GM23338 (cell line): Measurements from ENCODE around the gene LRP1B. TPM values are rescaled to one million over a fixed set of nuclear protein-coding genes. Genes with fewer than 3 reads are reported as not detected.

Source experiments
- ATAC-seq: fragments of 200-7000 bp; cut with Tn5 transposase; 3 replicates; pipeline ENCODE4 v1.9.1; 2020
- DNase-seq: peaks from one replicate; pipeline ENCODE4 v3.0.0-alpha.2; 2015; ENCODE audit warnings: low spot score
- H2AFZ ChIP-seq: fragments of 200-600 bp; sonication (generic); 2 replicates; pipeline ENCODE4 v1.8.0; 2016; ENCODE audit warnings: antibody characterized with exemption, mild to moderate bottlenecking, moderate library complexity
- H3F3A ChIP-seq: fragments of 200-600 bp; sonication (generic); replicated peaks from 2 replicates; pipeline ENCODE4 v1.8.0; 2017; ENCODE audit warnings: antibody characterized with exemption, mixed run types, low read depth
- H3K27ac ChIP-seq: fragments of 200-600 bp; sonication (generic); 2 replicates; pipeline ENCODE4 v1.6.1; 2016; ENCODE audit warnings: low read depth
- H3K27me3 ChIP-seq: fragments of 200-600 bp; sonication (generic); 2 replicates; pipeline ENCODE4 v1.8.0; 2016; ENCODE audit warnings: mild to moderate bottlenecking, mixed run types, moderate library complexity; ENCODE audit not compliant: insufficient read depth
- H3K36me3 ChIP-seq: fragments of 200-600 bp; sonication (generic); 2 replicates; pipeline ENCODE4 v1.8.0; 2016; ENCODE audit warnings: mild to moderate bottlenecking; ENCODE audit not compliant: insufficient read depth
- H3K4me1 ChIP-seq: fragments of 200-600 bp; sonication (generic); 2 replicates; pipeline ENCODE4 v1.8.0; 2016; ENCODE audit warnings: mild to moderate bottlenecking, moderate library complexity; ENCODE audit not compliant: insufficient read depth
- H3K4me2 ChIP-seq: fragments of 200-600 bp; sonication (generic); 2 replicates; pipeline ENCODE4 v1.7.1; 2017; ENCODE audit warnings: mixed run types
- H3K4me3 ChIP-seq: fragments of 200-600 bp; sonication (generic); 2 replicates; pipeline ENCODE4 v1.6.1; 2016; ENCODE audit warnings: mixed run types
- H3K79me2 ChIP-seq: fragments of 200-600 bp; sonication (generic); replicated peaks from 2 replicates; pipeline ENCODE4 v1.8.0; 2017; ENCODE audit warnings: mild to moderate bottlenecking; ENCODE audit not compliant: insufficient read depth
- H3K9me2 ChIP-seq: fragments of 200-600 bp; sonication (generic); 2 replicates; pipeline ENCODE4 v1.8.0; 2017; ENCODE audit not compliant: insufficient read depth
- H4K20me1 ChIP-seq: fragments of 200-600 bp; sonication (generic); replicated peaks from 2 replicates; pipeline ENCODE4 v1.8.0; 2017; ENCODE audit warnings: mild to moderate bottlenecking; ENCODE audit not compliant: insufficient read depth
- H3K27ac Mint-ChIP-seq: 2 replicates; pipeline ENCODE4 v1.8.0; 2020; ENCODE audit warnings: inconsistent platforms, mild to moderate bottlenecking, moderate library complexity, mixed read lengths
- H3K27me3 Mint-ChIP-seq: 3 replicates; pipeline ENCODE4 v1.8.0; 2022; ENCODE audit warnings: low read depth, mild to moderate bottlenecking, moderate library complexity, mixed read lengths, inconsistent platforms; ENCODE audit not compliant: insufficient read depth, poor library complexity
- H3K36me3 Mint-ChIP-seq: 3 replicates; pipeline ENCODE4 v1.8.0; 2021; ENCODE audit warnings: low read depth, mild to moderate bottlenecking, inconsistent platforms, moderate library complexity, mixed read lengths
- H3K4me1 Mint-ChIP-seq: 3 replicates; pipeline ENCODE4 v1.8.0; 2020; ENCODE audit warnings: mild to moderate bottlenecking, inconsistent platforms, mixed read lengths
- H3K4me3 Mint-ChIP-seq: 3 replicates; pipeline ENCODE4 v1.8.0; 2021; ENCODE audit warnings: moderate library complexity, mild to moderate bottlenecking, inconsistent platforms, mixed read lengths
- H3K9me3 Mint-ChIP-seq: 3 replicates; pipeline ENCODE4 v1.8.0; 2020; ENCODE audit warnings: moderate library complexity, mild to moderate bottlenecking, inconsistent platforms, mixed read lengths
- EZH2 ChIP-seq: fragments of 200-600 bp; sonication (generic); IDR thresholded peaks from one replicate; pipeline ENCODE4 v1.8.0; 2017; ENCODE audit warnings: antibody characterized with exemption, mild to moderate bottlenecking, low read depth; ENCODE audit not compliant: unreplicated experiment
- JUNB ChIP-seq: IDR thresholded peaks from one replicate; pipeline ENCODE4 v1.6.1; 2016; ENCODE audit warnings: antibody characterized with exemption; ENCODE audit not compliant: unreplicated experiment
- POLR2AphosphoS5 ChIP-seq: IDR thresholded peaks from 2 replicates; pipeline ENCODE4 v1.6.1; 2016; ENCODE audit warnings: antibody characterized with exemption, low read depth
- STAT1 ChIP-seq: IDR thresholded peaks from one replicate; pipeline ENCODE4 v1.6.1; 2016; ENCODE audit warnings: antibody characterized with exemption; ENCODE audit not compliant: unreplicated experiment
- ZNF331 ChIP-seq: fragments of 250-450 bp; sonication (Bioruptor Pico); IDR thresholded peaks from 2 replicates; pipeline ENCODE4 v1.5.0; 2020; ENCODE audit warnings: low read depth, mild to moderate bottlenecking, moderate library complexity
- polyA plus RNA-seq: library from polyadenylated mRNA; unstranded; fragments of >200 nt; fragmentation: Nextera tagmentation; extraction: Ambion mirVana; gene quantifications from 2 replicates; pipeline ENCODE4 v1.2.1, GENCODE V29; 2016
- total RNA-seq: library from RNA; depleted of rRNA; stranded (reverse); fragments of >200 nt; shearing (Covaris generic); gene quantifications from 2 replicates; pipeline ENCODE4 v1.2.3, GENCODE V29; 2014
- TF ChIP-seq, protein P1 (sequence below): fragments of 250-450 bp; sonication (Bioruptor Pico); IDR thresholded peaks from 2 replicates; pipeline ENCODE4 v1.5.0; 2020; ENCODE audit warnings: mild to moderate bottlenecking, moderate library complexity
- TF ChIP-seq, protein P2 (sequence below): IDR thresholded peaks from 2 replicates; pipeline ENCODE4 v1.6.1; 2016; ENCODE audit warnings: antibody characterized with exemption

LRP1B gene
- total and polyA plus RNA-seq, 2 experiments from 2014 or later = 0.15 to 0.97 TPM

DNA sequence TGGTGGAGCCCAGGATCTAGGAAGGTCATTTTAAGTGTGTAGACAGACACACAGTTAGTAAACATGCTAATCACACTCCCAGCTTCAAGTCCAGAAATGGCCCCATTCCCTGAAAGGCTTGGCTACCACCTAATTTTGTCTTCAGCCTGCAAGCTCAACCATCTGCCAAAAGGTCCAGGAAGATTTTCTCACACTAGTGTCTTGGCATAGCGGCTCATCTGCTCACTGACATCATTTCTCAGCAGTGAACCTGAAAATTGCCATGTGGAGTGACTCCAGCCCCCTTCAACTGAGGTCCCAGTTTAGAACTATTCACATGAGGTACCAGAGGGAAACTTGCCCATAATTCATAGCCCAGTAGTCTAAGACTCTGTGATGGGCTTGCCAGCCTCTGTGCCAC, 748.9 kb downstream of the LRP1B start (continued):
- TF ChIP-seq, protein P1, sequence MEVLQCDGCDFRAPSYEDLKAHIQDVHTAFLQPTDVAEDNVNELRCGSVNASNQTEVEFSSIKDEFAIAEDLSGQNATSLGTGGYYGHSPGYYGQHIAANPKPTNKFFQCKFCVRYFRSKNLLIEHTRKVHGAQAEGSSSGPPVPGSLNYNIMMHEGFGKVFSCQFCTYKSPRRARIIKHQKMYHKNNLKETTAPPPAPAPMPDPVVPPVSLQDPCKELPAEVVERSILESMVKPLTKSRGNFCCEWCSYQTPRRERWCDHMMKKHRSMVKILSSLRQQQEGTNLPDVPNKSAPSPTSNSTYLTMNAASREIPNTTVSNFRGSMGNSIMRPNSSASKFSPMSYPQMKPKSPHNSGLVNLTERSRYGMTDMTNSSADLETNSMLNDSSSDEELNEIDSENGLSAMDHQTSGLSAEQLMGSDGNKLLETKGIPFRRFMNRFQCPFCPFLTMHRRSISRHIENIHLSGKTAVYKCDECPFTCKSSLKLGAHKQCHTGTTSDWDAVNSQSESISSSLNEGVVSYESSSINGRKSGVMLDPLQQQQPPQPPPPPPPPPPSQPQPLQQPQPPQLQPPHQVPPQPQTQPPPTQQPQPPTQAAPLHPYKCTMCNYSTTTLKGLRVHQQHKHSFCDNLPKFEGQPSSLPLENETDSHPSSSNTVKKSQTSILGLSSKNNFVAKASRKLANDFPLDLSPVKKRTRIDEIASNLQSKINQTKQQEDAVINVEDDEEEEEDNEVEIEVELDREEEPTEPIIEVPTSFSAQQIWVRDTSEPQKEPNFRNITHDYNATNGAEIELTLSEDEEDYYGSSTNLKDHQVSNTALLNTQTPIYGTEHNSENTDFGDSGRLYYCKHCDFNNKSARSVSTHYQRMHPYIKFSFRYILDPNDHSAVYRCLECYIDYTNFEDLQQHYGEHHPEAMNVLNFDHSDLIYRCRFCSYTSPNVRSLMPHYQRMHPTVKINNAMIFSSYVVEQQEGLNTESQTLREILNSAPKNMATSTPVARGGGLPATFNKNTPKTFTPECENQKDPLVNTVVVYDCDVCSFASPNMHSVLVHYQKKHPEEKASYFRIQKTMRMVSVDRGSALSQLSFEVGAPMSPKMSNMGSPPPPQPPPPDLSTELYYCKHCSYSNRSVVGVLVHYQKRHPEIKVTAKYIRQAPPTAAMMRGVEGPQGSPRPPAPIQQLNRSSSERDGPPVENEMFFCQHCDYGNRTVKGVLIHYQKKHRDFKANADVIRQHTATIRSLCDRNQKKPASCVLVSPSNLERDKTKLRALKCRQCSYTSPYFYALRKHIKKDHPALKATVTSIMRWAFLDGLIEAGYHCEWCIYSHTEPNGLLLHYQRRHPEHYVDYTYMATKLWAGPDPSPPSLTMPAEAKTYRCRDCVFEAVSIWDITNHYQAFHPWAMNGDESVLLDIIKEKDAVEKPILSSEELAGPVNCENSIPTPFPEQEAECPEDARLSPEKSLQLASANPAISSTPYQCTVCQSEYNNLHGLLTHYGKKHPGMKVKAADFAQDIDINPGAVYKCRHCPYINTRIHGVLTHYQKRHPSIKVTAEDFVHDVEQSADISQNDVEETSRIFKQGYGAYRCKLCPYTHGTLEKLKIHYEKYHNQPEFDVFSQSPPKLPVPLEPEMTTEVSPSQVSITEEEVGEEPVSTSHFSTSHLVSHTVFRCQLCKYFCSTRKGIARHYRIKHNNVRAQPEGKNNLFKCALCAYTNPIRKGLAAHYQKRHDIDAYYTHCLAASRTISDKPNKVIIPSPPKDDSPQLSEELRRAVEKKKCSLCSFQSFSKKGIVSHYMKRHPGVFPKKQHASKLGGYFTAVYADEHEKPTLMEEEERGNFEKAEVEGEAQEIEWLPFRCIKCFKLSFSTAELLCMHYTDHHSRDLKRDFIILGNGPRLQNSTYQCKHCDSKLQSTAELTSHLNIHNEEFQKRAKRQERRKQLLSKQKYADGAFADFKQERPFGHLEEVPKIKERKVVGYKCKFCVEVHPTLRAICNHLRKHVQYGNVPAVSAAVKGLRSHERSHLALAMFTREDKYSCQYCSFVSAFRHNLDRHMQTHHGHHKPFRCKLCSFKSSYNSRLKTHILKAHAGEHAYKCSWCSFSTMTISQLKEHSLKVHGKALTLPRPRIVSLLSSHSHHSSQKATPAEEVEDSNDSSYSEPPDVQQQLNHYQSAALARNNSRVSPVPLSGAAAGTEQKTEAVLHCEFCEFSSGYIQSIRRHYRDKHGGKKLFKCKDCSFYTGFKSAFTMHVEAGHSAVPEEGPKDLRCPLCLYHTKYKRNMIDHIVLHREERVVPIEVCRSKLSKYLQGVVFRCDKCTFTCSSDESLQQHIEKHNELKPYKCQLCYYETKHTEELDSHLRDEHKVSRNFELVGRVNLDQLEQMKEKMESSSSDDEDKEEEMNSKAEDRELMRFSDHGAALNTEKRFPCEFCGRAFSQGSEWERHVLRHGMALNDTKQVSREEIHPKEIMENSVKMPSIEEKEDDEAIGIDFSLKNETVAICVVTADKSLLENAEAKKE = no peak

DNA sequence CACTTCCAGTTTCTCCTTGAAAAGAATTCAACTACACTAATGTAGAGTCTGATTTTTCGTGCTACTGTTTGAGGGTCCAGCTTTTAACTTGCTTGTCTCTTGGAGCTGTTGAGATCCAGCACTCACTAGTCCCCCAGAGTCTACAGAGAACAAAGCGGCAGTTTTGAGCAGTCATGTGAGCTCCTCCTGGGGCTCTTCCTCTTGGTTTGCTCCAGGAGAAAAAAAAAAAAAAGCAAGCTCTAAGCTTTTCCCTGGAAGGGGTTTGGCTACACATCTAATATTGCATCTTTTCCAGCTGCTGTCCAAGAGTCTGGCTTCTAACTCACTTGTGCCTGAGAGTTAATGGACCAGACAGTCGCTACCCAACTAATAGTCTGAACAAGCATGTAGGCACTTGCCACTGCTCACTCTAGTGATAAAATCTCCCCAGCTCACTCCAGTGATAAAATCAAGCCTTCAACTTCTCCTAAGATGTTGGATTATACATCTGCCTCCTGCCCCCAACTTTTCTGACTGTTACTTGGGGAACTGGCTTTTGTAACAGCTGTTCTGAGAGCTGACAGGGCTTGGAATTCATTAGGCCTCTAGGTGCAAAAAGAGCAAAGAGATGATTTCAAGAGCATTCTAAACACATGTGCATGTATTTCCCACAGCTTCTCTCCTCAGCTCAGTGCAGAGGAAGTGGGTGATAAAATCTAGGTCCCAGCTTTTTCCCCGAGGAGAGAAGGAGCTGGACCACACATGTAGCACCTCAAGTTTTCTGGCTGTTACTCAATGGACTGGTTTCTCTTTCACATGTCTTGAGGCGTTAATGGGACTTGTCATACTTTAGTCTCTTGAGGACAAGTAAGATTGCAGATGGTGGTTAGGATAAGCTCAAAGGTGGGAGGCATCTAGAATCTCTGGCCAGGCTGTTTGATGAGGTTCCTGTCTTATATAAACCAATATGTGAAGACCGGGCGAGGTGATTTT, 750.5 kb downstream of the LRP1B start:
- H3K4me3 Mint-ChIP-seq = no peak overlapping the region
- Histone ChIP-seq H3K36me3 (no peaks in the 10 kb centered on the region), H3K4me2 (no peak overlapping the region), H2AFZ (peak overlapping the region; percentile 40), H3K79me2 (no peaks in the 10 kb centered on the region), H3K4me1 (no peaks in the 10 kb centered on the region), H3K9me2 (peaks cover 5% of the 10 kb centered on the region; the same call in 1 of the 2 replicates), H4K20me1 (no peaks in the 10 kb centered on the region), H3K4me3 (no peak overlapping the region), H3K27me3 (no peaks in the 10 kb centered on the region), H3F3A (no peaks in the 10 kb centered on the region), H3K27ac (no peak overlapping the region)
- no peak for DNase-seq
- H3K9me3 Mint-ChIP-seq = peaks cover 7% of the 10 kb centered on the region
- H3K27ac Mint-ChIP-seq = no peak overlapping the region
- no peaks in the 10 kb centered on the region for H3K27me3 Mint-ChIP-seq
- no peak for ATAC-seq
- H3K36me3 Mint-ChIP-seq = no peaks in the 10 kb centered on the region
- peaks cover 7% of the 10 kb centered on the region for H3K4me1 Mint-ChIP-seq
- no peak for TF ChIP-seq POLR2AphosphoS5
- TF ChIP-seq, protein P2, sequence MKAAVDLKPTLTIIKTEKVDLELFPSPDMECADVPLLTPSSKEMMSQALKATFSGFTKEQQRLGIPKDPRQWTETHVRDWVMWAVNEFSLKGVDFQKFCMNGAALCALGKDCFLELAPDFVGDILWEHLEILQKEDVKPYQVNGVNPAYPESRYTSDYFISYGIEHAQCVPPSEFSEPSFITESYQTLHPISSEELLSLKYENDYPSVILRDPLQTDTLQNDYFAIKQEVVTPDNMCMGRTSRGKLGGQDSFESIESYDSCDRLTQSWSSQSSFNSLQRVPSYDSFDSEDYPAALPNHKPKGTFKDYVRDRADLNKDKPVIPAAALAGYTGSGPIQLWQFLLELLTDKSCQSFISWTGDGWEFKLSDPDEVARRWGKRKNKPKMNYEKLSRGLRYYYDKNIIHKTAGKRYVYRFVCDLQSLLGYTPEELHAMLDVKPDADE = no peak
- TF ChIP-seq EZH2 = no peak
- TF ChIP-seq ZNF331 = no peak
- TF ChIP-seq, protein P1 = no peak
- no peak for TF ChIP-seq STAT1
- TF ChIP-seq JUNB = no peak
